ENCODE results near the gene ZSWIM1. TPM values are rescaled to one million over a fixed set of nuclear protein-coding genes. Genes with fewer than 3 reads are reported as not detected.

ZSWIM1 gene
- total and polyA plus RNA-seq, 2 of the 13 experiments (the other 11 are each of a cell fraction or from before 2014, with no cell fraction given): 9.5 to 11.7 TPM

DNA sequence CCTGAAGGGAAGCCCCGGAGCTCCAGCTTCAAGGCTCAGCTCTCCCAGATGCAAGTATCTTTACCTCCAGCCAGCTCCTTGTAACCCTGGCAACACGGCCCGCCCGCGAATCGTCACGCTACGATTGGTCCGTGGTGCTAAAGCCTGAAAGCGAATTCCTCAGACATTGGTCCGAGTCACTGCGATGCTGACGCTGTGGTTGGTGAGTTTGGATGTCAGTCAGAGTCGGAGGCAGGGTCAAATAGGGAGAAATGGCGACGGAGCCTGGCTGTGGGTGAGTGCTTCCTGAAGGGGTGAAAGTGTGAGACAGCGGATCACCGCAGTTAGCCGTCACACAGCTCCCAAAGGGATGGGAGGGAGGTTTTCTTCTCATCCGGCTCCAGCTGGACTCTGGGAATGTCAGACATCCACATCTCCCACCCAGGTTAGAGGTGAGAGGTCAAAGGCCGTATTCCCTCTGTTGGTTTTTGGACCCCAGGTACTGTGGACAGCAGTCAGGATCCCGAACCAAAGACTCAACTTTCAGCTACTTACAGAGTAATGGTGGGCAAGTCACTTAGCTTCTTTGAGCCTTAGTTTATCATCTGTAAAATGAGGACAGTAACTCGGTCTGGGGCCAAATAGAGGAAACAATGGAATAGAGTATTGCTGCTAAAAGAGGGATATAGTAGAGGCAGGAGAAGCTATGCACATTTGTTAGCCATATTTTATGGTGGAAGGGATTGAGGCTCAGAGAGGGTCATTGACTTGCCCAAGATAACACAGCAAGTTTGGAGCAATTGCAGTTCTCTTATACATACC, at the start of gene ZSWIM1 (continued):
- TF ChIP-seq, protein P1, sequence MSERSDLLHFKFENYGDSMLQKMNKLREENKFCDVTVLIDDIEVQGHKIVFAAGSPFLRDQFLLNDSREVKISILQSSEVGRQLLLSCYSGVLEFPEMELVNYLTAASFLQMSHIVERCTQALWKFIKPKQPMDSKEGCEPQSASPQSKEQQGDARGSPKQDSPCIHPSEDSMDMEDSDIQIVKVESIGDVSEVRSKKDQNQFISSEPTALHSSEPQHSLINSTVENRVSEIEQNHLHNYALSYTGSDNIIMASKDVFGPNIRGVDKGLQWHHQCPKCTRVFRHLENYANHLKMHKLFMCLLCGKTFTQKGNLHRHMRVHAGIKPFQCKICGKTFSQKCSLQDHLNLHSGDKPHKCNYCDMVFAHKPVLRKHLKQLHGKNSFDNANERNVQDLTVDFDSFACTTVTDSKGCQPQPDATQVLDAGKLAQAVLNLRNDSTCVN (CRISPR knock-in tag; IDR thresholded peaks at IDR 0.05; ENCODE audit: borderline replicate concordance): peak; percentile 90
- TF ChIP-seq MIER3 (CRISPR knock-in tag; IDR thresholded peaks at IDR 0.05; ENCODE audit: borderline replicate concordance) (no peak), ZSCAN25 (CRISPR knock-in tag; IDR thresholded peaks at IDR 0.05) (peak; percentile 86; the same call in 1 of the 2 replicates), TEAD3 (CRISPR knock-in tag; optimal IDR thresholded peaks at IDR 0.05; ENCODE audit: borderline replicate concordance) (peak; percentile 81), ZMYM4 (CRISPR knock-in tag; IDR thresholded peaks at IDR 0.05) (peak; percentile 93), XRCC5 (optimal IDR thresholded peaks at IDR 0.05; ENCODE audit: low read length) (peak; percentile 79), MEIS2 (CRISPR knock-in tag; IDR thresholded peaks at IDR 0.05) (peak; percentile 66; the same call in 1 of the 2 replicates), SP140L (CRISPR knock-in tag; IDR thresholded peaks at IDR 0.05; ENCODE audit: borderline replicate concordance) (no peak), ZNF235 (CRISPR knock-in tag; IDR thresholded peaks at IDR 0.05; ENCODE audit: borderline replicate concordance) (no peak), PHF21A (CRISPR knock-in tag; IDR thresholded peaks at IDR 0.05) (no peak), ZNF543 (CRISPR knock-in tag; IDR thresholded peaks at IDR 0.05) (0 out of 2 replicates have a peak, but pooled peaks have one; percentile 40), BRCA1 (CRISPR knock-in tag; IDR thresholded peaks at IDR 0.05) (no peak), ATF1 (CRISPR knock-in tag; IDR thresholded peaks at IDR 0.05) (peak; percentile 91), AKAP8 (CRISPR knock-in tag; IDR thresholded peaks at IDR 0.05) (peak; percentile 91), ZNF441 (CRISPR knock-in tag; IDR thresholded peaks at IDR 0.05; ENCODE audit: borderline replicate concordance) (peak; percentile 77), ZNF256 (CRISPR knock-in tag; conservative IDR thresholded peaks at IDR 0.05) (0 out of 2 replicates have a peak, but pooled peaks have one; percentile 66), HOXD1 (CRISPR knock-in tag; IDR thresholded peaks at IDR 0.05) (no peak), HMGA1 (CRISPR knock-in tag; conservative IDR thresholded peaks at IDR 0.05) (no peak), PAX8 (CRISPR knock-in tag; IDR thresholded peaks at IDR 0.05; ENCODE audit: borderline replicate concordance) (0 out of 2 replicates have a peak, but pooled peaks have one; percentile 30)
- TF ChIP-seq, protein P2, sequence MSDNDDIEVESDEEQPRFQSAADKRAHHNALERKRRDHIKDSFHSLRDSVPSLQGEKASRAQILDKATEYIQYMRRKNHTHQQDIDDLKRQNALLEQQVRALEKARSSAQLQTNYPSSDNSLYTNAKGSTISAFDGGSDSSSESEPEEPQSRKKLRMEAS (IDR thresholded peaks at IDR 0.05): peak; percentile 59; the same call in 1 of the 2 replicates
- TF ChIP-seq, protein P3, sequence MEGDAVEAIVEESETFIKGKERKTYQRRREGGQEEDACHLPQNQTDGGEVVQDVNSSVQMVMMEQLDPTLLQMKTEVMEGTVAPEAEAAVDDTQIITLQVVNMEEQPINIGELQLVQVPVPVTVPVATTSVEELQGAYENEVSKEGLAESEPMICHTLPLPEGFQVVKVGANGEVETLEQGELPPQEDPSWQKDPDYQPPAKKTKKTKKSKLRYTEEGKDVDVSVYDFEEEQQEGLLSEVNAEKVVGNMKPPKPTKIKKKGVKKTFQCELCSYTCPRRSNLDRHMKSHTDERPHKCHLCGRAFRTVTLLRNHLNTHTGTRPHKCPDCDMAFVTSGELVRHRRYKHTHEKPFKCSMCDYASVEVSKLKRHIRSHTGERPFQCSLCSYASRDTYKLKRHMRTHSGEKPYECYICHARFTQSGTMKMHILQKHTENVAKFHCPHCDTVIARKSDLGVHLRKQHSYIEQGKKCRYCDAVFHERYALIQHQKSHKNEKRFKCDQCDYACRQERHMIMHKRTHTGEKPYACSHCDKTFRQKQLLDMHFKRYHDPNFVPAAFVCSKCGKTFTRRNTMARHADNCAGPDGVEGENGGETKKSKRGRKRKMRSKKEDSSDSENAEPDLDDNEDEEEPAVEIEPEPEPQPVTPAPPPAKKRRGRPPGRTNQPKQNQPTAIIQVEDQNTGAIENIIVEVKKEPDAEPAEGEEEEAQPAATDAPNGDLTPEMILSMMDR (CRISPR knock-in tag; IDR thresholded peaks at IDR 0.05): no peak
- TF ChIP-seq, protein P4, sequence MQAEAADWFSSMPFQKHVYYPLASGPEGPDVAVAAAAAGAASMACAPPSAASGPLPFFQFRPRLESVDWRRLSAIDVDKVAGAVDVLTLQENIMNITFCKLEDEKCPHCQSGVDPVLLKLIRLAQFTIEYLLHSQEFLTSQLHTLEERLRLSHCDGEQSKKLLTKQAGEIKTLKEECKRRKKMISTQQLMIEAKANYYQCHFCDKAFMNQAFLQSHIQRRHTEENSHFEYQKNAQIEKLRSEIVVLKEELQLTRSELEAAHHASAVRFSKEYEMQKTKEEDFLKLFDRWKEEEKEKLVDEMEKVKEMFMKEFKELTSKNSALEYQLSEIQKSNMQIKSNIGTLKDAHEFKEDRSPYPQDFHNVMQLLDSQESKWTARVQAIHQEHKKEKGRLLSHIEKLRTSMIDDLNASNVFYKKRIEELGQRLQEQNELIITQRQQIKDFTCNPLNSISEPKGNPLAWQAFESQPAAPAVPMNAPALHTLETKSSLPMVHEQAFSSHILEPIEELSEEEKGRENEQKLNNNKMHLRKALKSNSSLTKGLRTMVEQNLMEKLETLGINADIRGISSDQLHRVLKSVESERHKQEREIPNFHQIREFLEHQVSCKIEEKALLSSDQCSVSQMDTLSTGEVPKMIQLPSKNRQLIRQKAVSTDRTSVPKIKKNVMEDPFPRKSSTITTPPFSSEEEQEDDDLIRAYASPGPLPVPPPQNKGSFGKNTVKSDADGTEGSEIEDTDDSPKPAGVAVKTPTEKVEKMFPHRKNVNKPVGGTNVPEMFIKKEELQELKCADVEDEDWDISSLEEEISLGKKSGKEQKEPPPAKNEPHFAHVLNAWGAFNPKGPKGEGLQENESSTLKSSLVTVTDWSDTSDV (CRISPR knock-in tag; IDR thresholded peaks at IDR 0.05): no peak
- TF ChIP-seq, protein P5, sequence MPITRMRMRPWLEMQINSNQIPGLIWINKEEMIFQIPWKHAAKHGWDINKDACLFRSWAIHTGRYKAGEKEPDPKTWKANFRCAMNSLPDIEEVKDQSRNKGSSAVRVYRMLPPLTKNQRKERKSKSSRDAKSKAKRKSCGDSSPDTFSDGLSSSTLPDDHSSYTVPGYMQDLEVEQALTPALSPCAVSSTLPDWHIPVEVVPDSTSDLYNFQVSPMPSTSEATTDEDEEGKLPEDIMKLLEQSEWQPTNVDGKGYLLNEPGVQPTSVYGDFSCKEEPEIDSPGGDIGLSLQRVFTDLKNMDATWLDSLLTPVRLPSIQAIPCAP (CRISPR knock-in tag; IDR thresholded peaks at IDR 0.05; ENCODE audit: low read depth): no peak
